HG02763 (cell line): ENCODE results near the gene PGS1.
"Not testable (repeated sequence)": the region's sequence is repeated elsewhere in the genome, so short reads cannot be mapped to it uniquely, and the experiment has no call there.

Experiments
- ATAC-seq: cut with Tn5 transposase; IDR thresholded peaks from one replicate; pipeline ENCODE4 v1.9.1; 2021; ENCODE audit warnings: mild to moderate bottlenecking, moderate library complexity; ENCODE audit not compliant: unreplicated experiment

PGS1 gene

GRCh38 chr17:78438694-78439325 is 60.4 kb downstream of the PGS1 start:
- no peak for ATAC-seq

GRCh38 chr17:78441271-78441971 is 63.0 kb downstream of the PGS1 start:
- no peak for ATAC-seq

- no peak for ATAC-seq
Measured at GRCh38 chr17:78442648-78443218, 64.3 kb downstream of the PGS1 start.

- no peak for ATAC-seq
Measured at GRCh38 chr17:78444392-78444791, 65.9 kb downstream of the PGS1 start.

- no peak for ATAC-seq
Measured at GRCh38 chr17:78446833-78447232, 68.4 kb downstream of the PGS1 start.

GRCh38 chr17:78448356-78448993 is 70.0 kb downstream of the PGS1 start:
- no peak for ATAC-seq

- no peak for ATAC-seq
Measured at GRCh38 chr17:78449983-78450595, 71.6 kb downstream of the PGS1 start.

- ATAC-seq: no peak
Measured at GRCh38 chr17:78450696-78451345, 72.4 kb downstream of the PGS1 start.

- ATAC-seq: no peak
Measured at GRCh38 chr17:78451753-78452152, 73.3 kb downstream of the PGS1 start.

- ATAC-seq: no peak
Measured at GRCh38 chr17:78454346-78454745, 75.9 kb downstream of the PGS1 start.

GRCh38 chr17:78458091-78458490 is 79.6 kb downstream of the PGS1 start:
- ATAC-seq: no peak

GRCh38 chr17:78458736-78459335 is 80.4 kb downstream of the PGS1 start:
- no peak for ATAC-seq

GRCh38 chr17:78459696-78460095 is 81.2 kb downstream of the PGS1 start:
- no peak for ATAC-seq

- ATAC-seq: no peak
Measured at GRCh38 chr17:78460176-78460675, 81.8 kb downstream of the PGS1 start.

- no peak for ATAC-seq
Measured at GRCh38 chr17:78460951-78461798, 82.7 kb downstream of the PGS1 start.

- ATAC-seq: no peak
Measured at GRCh38 chr17:78461799-78462053, 83.3 kb downstream of the PGS1 start.

- ATAC-seq: no peak
Measured at GRCh38 chr17:78462148-78462547, 83.7 kb downstream of the PGS1 start.

- not testable (repeated sequence) for ATAC-seq
Measured at GRCh38 chr17:78466109-78466785, 87.8 kb downstream of the PGS1 start.
